Right cardiac atrium (tissue), 5 donors: ENCODE data around the gene ONECUT2. TPM values are rescaled to one million over a fixed set of nuclear protein-coding genes. Genes with fewer than 3 reads are reported as not detected.
A peak's percentile ranks its signal among the peaks of the same experiment; 100 is the strongest.
"Not testable (repeated sequence)": the region's sequence is repeated elsewhere in the genome, so short reads cannot be mapped to it uniquely, and the experiment has no call there.

Experiments used
- ATAC-seq, 2 donors: fragments of 200-7000 bp; cut with Tn5 transposase; one replicate each; pipeline versions ENCODE4 v1.8.0 to v1.9.1; 2020; ENCODE audit warnings: moderate library complexity in 2 of 2, mild to moderate bottlenecking in 1 of 2
- DNase-seq, 3 donors: peaks; one replicate each; pipeline ENCODE4 v3.0.0-alpha.2; 2020
- H3K27ac ChIP-seq: one replicate; pipeline ENCODE4 v1.5.1; 2013; ENCODE audit warnings: mild to moderate bottlenecking, low read length, control low read depth, moderate library complexity
- H3K27me3 ChIP-seq: one replicate; pipeline ENCODE4 v1.6.1; 2013; ENCODE audit not compliant: control insufficient read depth, insufficient read depth
- H3K4me1 ChIP-seq: one replicate; pipeline ENCODE4 v1.6.1; 2013; ENCODE audit warnings: low read length; ENCODE audit not compliant: control insufficient read depth, insufficient read depth
- H3K4me3 ChIP-seq: one replicate; pipeline ENCODE4 v1.5.1; 2013; ENCODE audit warnings: low read length, control low read depth
- H3K9me3 ChIP-seq: one replicate; pipeline ENCODE4 v1.6.1; 2013; ENCODE audit warnings: low read length; ENCODE audit not compliant: control insufficient read depth
- WGBS: extraction: QIAGEN DNeasy Blood & Tissue Kit; methylation state at CpG from one replicate; pipeline ENCODE4 v1.1.7; 2013; 5-methylcytosine and 5-hydroxymethylcytosine counted together
- intact Hi-C, 4 donors: fragments of 100-400 bp; cut with DNase I; formaldehyde crosslinking; loops; one replicate each; pipeline versions ENCODE4 v1.11.0 to v1.14.0; 2022 to 2023
- long read RNA-seq, 4 donors: library from polyadenylated mRNA; unstranded; transcript quantifications; one replicate each; pipeline ENCODE4 v2.0.0, GENCODE V29; 2020 to 2021
- polyA plus RNA-seq: library from polyadenylated mRNA; stranded (reverse); fragments of 200-250 nt; gene quantifications from one replicate; pipeline ENCODE4 v1.2.3, GENCODE V29; 2013
- total RNA-seq, 4 donors: library from RNA; stranded (reverse); fragmentation: NEBNext Ultra II Directional; extraction: Animal tissue kit (Norgen Biotek cat#: 25700); gene quantifications; one replicate each; pipeline ENCODE4 v1.2.1, GENCODE V29; 2021
- donor health status: healthy with polysubstance abuse.
- donor health status: DM: no; HTN: yes; CAD: no.
- donor health status: DM: no; HTN: no; CAD: no.
- donor health status: DM: no; HTN: yes; CAD: no; lungs with severe emphysema.
- donor health status: DM: yes; HTN: yes; CAD: no.

ONECUT2 gene
- total RNA-seq = under 1 TPM in 3 of 4 donors, not detected in 1; 0.03 to 0.20 (median 0.09) TPM
- polyA plus RNA-seq = 0.02 TPM
- long read RNA-seq, donor 1 = 0 reads
- long read RNA-seq, donor 2 = 0 reads
- long read RNA-seq, donor 3 = 0 reads
- long read RNA-seq, donor 4 = 0 reads

DNA sequence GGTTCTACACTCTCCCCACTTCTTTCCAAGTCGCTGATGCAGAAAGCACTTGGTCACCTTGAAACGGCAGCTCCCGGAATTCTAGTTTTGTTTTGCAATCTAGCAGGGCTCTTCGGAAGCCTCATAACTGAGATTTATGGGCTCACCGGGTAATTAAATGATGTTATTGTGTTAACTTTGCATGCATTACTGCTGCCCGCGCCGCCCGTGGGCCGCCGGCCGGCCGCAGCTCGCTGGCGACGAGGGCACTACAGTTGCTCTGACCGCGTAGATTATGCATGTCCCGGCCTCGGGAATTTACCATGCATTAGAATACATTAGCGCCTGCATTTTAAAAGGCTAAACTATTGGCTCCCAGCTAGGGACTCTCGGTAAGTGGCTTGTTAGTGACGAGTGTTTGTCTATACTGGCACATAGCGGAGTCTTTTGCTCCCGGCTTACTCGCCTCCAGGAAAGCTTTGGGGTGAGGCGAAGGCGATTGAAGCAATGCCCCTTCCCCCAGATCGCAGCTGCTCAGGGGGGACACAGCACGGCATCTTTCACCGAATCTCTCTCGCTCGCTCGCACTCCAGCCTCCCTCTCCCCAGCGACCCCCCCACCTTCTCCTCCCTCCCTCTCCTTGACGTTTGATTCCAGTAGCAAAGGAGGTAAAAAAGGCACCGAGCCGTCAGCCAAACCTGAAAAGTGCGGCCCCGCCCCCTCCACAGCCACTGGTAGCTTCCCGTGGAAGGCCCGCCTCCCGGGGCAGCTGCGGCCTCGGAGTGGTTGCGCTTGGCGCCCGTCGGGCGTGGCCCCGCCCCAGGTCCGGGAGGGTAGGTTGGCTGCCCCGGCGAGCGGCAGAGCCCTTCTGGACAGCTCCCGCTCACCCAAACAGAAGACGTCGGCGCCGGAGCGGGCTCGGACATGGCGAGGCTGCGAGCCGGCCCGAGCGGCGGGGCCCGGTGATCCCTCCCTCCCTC lies at the start of gene ONECUT2:
Gene ONECUT2 (plus strand): TSS at position 839 of the 959 bp plus-strand sequence. CDS start 343 bp downstream, outside the sequence.
- Histone ChIP-seq H3K27me3 (no peaks in the 10 kb centered on the region), H3K4me3 (peak within 1 kb of the TSS; percentile 55), H3K27ac (no peak within 1 kb of the TSS), H3K4me1 (no peaks in the 10 kb centered on the region), H3K9me3 (no peaks in the 10 kb centered on the region)
- 1% methylated on average over 69 of the region's 69 CpGs for WGBS
- intact Hi-C loops = loop anchor here in 1 of 4 donors (10.0 kb wide), 1 partner anchor 730 kb away; no protein-coding TSS in a partner anchor
- DNase-seq = peak; percentile 93 to 96 (median 96)
- ATAC-seq = peak; percentile 99 to 100

DNA sequence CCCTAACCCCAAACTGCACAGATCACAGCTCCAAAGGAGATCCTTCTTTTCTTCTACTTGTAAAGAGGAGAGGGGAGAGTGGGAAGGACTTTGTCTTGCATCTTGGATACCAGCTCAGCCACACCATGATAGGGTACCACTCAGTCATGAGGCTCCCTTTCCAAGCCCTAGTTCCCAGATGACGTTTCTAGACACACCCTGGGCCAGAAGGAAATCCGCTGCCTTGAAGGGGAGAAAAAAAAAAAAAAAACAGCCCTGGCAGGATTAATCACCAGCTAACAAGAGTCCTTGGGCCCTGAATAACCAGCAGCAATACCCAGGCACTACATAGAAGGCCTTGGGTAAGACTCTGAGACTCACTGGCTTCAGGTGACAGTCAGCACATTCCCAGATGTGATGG lies 45.9 kb upstream of the ONECUT2 start:
- Histone ChIP-seq H3K4me3 (no peak overlapping the region), H3K27me3 (no peaks in the 10 kb centered on the region), H3K27ac (no peak overlapping the region), H3K4me1 (no peaks in the 10 kb centered on the region), H3K9me3 (no peaks in the 10 kb centered on the region)
- DNase-seq (no peak), ATAC-seq (no peak)
- intact Hi-C loops = no loop called here
- 42% methylated on average over 2 of the region's 2 CpGs for WGBS

DNA sequence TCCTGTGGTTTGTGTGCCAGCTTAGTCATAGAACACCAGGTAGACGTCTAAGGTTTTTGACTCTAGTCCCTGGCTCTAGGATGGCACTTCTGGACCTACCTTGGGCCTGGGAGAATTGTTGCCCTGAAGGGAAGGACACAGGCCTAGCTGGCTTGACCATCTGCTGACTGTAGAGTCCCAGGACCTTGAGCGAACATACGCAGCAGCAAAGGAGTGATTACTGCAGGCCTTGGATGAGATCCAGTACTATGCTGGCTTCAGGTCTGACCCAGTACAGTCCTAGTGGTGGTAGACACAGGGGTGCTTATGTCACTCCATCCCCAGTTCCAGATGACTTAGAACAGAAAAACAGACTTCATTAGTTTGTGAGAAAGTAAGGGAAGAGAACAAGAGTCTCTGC lies 45.1 kb upstream of the ONECUT2 start:
- DNase-seq (no peak), ATAC-seq (no peak)
- no peaks in the 10 kb centered on the region for H3K9me3 ChIP-seq
- no peaks in the 10 kb centered on the region for H3K27me3 ChIP-seq
- no peak overlapping the region for H3K4me3 ChIP-seq
- WGBS = 52% methylated on average over 3 of the region's 3 CpGs
- no peak overlapping the region for H3K27ac ChIP-seq
- intact Hi-C loops = no loop called here
- no peaks in the 10 kb centered on the region for H3K4me1 ChIP-seq

DNA sequence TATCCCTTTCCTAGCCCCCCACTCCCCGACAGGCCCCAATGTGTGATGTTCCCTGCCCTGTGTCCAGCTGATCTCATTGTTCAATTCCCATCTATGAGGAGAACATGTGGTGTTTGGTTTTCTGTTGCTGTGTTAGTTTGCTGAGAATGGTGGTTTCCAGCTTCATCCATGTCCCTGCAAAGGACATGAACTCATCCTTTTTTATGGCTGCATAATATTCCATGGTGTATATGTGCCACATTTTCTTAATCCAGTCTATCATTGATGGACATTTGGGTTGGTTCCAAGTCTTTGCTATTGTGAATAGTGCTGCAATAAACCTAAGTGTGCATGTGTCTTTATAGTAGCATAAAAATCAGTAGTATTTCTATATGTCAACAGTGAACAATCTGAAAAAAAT lies 40.4 kb upstream of the ONECUT2 start:
- intact Hi-C loops, H3K4me1 ChIP-seq, DNase-seq, H3K9me3 ChIP-seq, H3K4me3 ChIP-seq, H3K27ac ChIP-seq, ATAC-seq, H3K27me3 ChIP-seq: not testable (repeated sequence)
- 86% methylated on average over 1 of the region's 1 CpG for WGBS

DNA sequence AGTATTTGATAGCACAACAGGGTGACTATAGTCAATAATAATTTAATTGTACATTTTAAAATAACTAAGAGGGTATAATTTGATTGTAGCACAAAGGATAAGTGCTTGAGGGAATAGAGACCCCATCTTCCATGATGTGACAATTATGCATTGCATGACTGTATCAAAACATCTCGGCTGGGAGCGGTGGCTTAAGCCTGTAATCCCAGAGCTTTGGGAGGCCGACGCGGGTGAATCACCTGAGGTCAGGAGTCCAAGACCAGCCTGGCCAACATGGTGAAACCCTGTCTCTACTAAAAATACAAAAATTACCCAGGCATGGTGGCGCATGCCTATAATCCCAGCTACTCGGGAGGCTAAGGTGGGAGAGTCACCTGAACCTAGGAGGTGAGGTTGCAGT lies 38.3 kb upstream of the ONECUT2 start:
- WGBS = 92% methylated on average over 7 of the region's 7 CpGs

DNA sequence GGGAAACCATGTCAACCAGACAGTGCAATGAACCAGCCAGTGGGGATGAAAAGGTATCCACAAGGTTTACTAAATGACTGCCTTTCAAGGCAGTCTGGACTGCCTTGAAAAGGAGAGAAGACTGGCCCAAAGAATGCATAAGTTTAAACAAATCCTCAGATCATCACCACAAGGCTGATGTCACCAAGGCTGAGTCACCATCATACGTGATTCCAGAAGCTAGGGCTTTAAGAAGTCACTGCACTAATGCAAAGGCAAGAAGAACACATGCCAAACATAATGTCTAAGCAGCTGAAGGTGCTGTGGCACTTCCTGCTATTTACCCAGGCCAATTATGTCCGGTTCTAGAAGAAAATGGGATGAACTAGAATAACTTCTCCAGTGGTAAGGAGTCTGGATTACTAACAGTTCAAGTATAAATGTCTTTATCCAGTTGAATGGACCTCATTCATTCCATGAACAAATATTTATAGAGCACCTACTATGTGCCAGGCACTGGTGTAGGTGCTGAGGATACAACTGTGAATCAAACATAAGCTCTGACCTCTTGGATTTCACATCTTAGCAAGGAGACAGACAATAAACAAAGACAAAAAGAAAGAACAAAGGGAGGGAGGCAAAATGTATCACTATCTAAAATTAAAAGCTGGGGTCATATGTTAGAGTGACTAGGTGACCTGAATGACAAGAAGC lies 37.6 kb upstream of the ONECUT2 start:
- 57% methylated on average over 2 of the region's 2 CpGs for WGBS
- H3K9me3 ChIP-seq = no peaks in the 10 kb centered on the region
- H3K27me3 ChIP-seq = no peaks in the 10 kb centered on the region
- intact Hi-C loops = no loop called here
- H3K4me1 ChIP-seq = no peaks in the 10 kb centered on the region
- no peak overlapping the region for H3K4me3 ChIP-seq
- no peak for ATAC-seq
- H3K27ac ChIP-seq = no peak overlapping the region
- DNase-seq = no peak

More for the DNA sequence above, 38.3 kb upstream of the ONECUT2 start:
- intact Hi-C loops, DNase-seq, H3K4me3 ChIP-seq, H3K4me1 ChIP-seq, H3K27ac ChIP-seq, ATAC-seq, H3K9me3 ChIP-seq, H3K27me3 ChIP-seq: not testable (repeated sequence)

DNA sequence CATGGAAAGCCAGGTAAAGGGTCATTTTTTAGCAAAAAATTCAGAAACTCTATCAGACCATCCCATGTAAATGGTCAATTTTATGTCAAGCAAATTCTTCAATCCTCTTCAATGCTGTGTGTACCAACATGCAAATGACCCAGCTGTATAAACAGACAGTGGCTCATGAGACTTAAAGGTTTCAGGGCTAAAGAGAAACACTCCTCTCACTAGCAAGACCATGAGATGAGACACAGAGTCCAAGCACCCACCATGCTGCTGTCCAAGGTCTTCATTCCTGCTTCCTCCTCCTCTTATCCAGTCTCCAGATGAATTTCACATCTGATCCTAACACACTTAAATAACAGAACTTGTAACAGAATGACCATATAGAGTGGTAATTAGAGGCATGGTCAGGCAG lies 30.8 kb upstream of the ONECUT2 start:
- no peak for ATAC-seq
- Histone ChIP-seq H3K4me3 (no peak overlapping the region), H3K4me1 (no peaks in the 10 kb centered on the region), H3K27me3 (no peaks in the 10 kb centered on the region), H3K27ac (no peak overlapping the region), H3K9me3 (no peaks in the 10 kb centered on the region)
- intact Hi-C loops = no loop called here
- no peak for DNase-seq

DNA sequence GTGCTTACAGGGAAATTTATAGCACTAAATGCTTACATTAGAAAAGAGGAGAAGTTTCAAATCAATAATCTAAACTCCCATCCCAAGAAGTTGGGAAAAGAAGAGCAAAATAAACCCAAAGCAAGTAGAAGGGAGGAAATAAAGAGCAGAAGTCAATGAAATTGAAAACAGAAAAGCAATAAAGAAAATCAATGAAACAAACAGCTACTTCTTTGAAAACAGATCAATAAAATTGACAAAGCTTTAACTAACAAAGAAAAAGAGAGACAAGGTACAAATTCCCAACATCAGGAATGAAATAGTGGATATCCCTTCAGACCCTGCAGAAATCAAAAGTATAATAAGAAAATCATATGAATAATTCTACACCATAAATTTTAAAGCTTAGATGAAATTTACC lies 25.5 kb upstream of the ONECUT2 start:
- DNase-seq (no peak), ATAC-seq (no peak)
- intact Hi-C loops = no loop called here
- H3K9me3 ChIP-seq = no peaks in the 10 kb centered on the region
- no peaks in the 10 kb centered on the region for H3K4me1 ChIP-seq
- no peak overlapping the region for H3K4me3 ChIP-seq
- peaks cover 2% of the 10 kb centered on the region for H3K27me3 ChIP-seq
- no peak overlapping the region for H3K27ac ChIP-seq

DNA sequence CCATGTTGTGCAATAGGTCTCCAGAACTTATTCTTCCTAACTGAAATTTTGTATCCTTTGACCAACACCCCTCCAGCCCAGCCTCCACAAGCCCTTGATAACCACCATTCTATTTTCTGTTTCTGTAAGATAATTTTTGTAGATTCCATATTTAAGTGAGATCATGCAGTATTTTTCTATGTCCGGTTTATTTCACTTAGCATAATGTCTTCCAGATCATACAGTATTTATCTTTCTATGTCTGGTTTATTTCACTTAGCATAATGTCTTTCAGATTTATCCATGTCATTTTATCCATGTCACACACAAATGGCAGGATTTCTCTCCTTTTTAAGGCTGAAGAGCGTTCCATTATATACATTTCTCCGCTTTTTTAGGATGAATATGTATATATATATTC lies 24.4 kb upstream of the ONECUT2 start:
- intact Hi-C loops = no loop called here
- Histone ChIP-seq H3K9me3 (no peaks in the 10 kb centered on the region), H3K27ac (no peak overlapping the region), H3K4me3 (no peak overlapping the region), H3K4me1 (no peaks in the 10 kb centered on the region), H3K27me3 (peaks cover 2% of the 10 kb centered on the region)
- no peak for DNase-seq
- 60% methylated on average over 3 of the region's 3 CpGs for WGBS
- no peak for ATAC-seq

DNA sequence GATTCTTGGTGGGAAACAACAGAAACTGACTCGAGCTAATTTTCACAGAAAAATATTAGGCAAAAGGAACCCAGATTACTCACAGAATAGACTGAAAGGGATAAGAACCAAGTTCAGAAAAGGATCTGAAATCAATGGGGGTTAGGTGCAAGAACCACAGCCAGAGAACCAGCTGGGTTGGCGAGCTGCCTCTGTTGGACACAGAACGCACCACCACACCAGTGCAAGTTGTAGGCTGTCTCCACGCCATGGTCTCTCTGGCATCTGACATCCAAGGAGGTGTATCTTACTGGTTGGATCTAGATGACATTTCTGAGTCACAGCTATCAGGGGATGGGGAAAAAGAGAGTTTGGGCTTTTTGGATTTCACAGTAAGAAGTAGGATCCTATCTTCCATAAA lies 18.6 kb upstream of the ONECUT2 start:
- intact Hi-C loops = no loop called here
- no peaks in the 10 kb centered on the region for H3K9me3 ChIP-seq
- H3K27ac ChIP-seq = no peak overlapping the region
- ATAC-seq = no peak
- H3K4me3 ChIP-seq = no peak overlapping the region
- no peaks in the 10 kb centered on the region for H3K4me1 ChIP-seq
- WGBS = 77% methylated on average over 4 of the region's 4 CpGs
- DNase-seq = no peak
- peaks cover 2% of the 10 kb centered on the region for H3K27me3 ChIP-seq

DNA sequence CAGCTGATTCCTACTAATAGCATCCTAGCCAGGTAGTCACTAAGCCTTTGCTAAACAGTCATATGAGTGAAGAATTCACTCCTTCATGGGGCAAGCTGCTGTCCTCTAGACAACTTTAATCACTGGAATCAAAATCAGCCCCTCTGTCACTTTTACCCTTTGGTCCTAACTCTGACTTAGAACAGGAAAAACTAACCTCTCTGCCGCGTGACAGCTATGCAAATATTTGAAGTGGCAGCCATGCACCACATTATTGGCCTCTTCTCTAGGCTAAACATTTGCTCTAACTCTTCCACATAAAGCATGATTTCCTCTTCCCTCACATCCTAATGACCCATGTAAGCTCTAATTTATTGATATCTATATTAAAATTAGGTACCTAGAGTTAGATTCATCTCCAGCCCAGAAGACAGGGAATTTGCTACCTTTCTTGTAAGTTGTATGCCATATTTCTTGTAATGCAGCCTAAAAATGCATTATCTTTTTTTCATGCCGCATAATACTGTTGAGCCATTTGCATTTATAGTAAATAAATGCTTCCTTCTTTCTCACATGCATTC lies 12.8 kb upstream of the ONECUT2 start:
- Histone ChIP-seq H3K27me3 (peaks cover 4% of the 10 kb centered on the region), H3K9me3 (peaks cover 2% of the 10 kb centered on the region), H3K4me1 (no peaks in the 10 kb centered on the region), H3K27ac (no peak overlapping the region), H3K4me3 (no peak overlapping the region)
- intact Hi-C loops = no loop called here
- 70% methylated on average over 3 of the region's 3 CpGs for WGBS
- no peak for DNase-seq
- no peak for ATAC-seq
